H9 (cell line): ENCODE data around the gene AP3S2. TPM values are rescaled to one million over a fixed set of nuclear protein-coding genes. Genes with fewer than 3 reads are reported as not detected.

Source experiments
- DNase-seq: peaks from one replicate; pipeline ENCODE4 v3.0.0-alpha.2; 2017
- H2AFZ ChIP-seq: one replicate; pipeline ENCODE4 v1.6.1; 2013; ENCODE audit warnings: mild to moderate bottlenecking, low read length, control low read depth, moderate library complexity
- H2AK5ac ChIP-seq: 2 replicates; pipeline ENCODE4 v1.6.1; 2013; ENCODE audit warnings: low read length, control low read depth, mixed read lengths; ENCODE audit not compliant: insufficient read length
- H2BK120ac ChIP-seq: one replicate; pipeline ENCODE4 v1.6.1; 2013; ENCODE audit warnings: low read depth, mild to moderate bottlenecking, low read length, control low read depth, inconsistent platforms; ENCODE audit not compliant: poor library complexity, severe bottlenecking
- H2BK12ac ChIP-seq: 2 replicates; pipeline ENCODE4 v1.6.1; 2013; ENCODE audit warnings: low read length, control low read depth, mixed read lengths, low read depth; ENCODE audit not compliant: insufficient read length
- H2BK15ac ChIP-seq: 2 replicates; pipeline ENCODE4 v1.6.1; 2013; ENCODE audit warnings: low read depth, low read length, control low read depth
- H2BK20ac ChIP-seq: one replicate; pipeline ENCODE4 v1.6.1; 2013; ENCODE audit warnings: low read depth, mild to moderate bottlenecking, low read length, control low read depth, inconsistent platforms; ENCODE audit not compliant: poor library complexity, severe bottlenecking
- H2BK5ac ChIP-seq: 2 replicates; pipeline ENCODE4 v1.6.1; 2013; ENCODE audit warnings: low read length, control low read depth, mixed read lengths; ENCODE audit not compliant: insufficient read length
- H3K14ac ChIP-seq: 2 replicates; pipeline ENCODE4 v1.6.1; 2013; ENCODE audit warnings: low read length, control low read depth; ENCODE audit not compliant: insufficient read depth
- H3K18ac ChIP-seq: 2 replicates; pipeline ENCODE4 v1.6.1; 2013; ENCODE audit warnings: low read depth, mild to moderate bottlenecking, mixed read lengths, low read length, control low read depth; ENCODE audit not compliant: insufficient read length
- H3K23ac ChIP-seq: 2 replicates; pipeline ENCODE4 v1.6.1; 2013; ENCODE audit warnings: low read length, control low read depth, mixed read lengths, low read depth; ENCODE audit not compliant: insufficient read length
- H3K23me2 ChIP-seq: 2 replicates; pipeline ENCODE4 v1.6.1; 2013; ENCODE audit warnings: low read depth, mild to moderate bottlenecking, mixed read lengths, low read length, control low read depth; ENCODE audit not compliant: insufficient read length, poor library complexity, severe bottlenecking
- H3K27ac ChIP-seq: 2 replicates; pipeline ENCODE4 v1.5.1; 2013; ENCODE audit warnings: low read length, control low read depth, mixed read lengths, low read depth; ENCODE audit not compliant: insufficient read length
- H3K27me3 ChIP-seq: 2 replicates; pipeline ENCODE4 v1.6.1; 2013; ENCODE audit warnings: low read length, control low read depth, inconsistent platforms; ENCODE audit not compliant: insufficient read depth
- H3K4ac ChIP-seq: 2 replicates; pipeline ENCODE4 v1.6.1; 2013; ENCODE audit warnings: low read depth, mild to moderate bottlenecking, control low read depth, inconsistent platforms, low read length, moderate library complexity
- H3K4me1 ChIP-seq: 2 replicates; pipeline ENCODE4 v1.6.1; 2013; ENCODE audit warnings: low read length, control low read depth, inconsistent platforms; ENCODE audit not compliant: insufficient read depth
- H3K4me2 ChIP-seq: 2 replicates; pipeline ENCODE4 v1.6.1; 2013; ENCODE audit warnings: low read length, control low read depth, mixed read lengths; ENCODE audit not compliant: insufficient read length, insufficient read depth
- H3K56ac ChIP-seq: 2 replicates; pipeline ENCODE4 v1.6.1; 2013; ENCODE audit warnings: low read depth, mild to moderate bottlenecking, mixed read lengths, low read length, control low read depth; ENCODE audit not compliant: insufficient read length
- H3K79me1 ChIP-seq: 2 replicates; pipeline ENCODE4 v1.6.1; 2013; ENCODE audit warnings: low read depth, mild to moderate bottlenecking, moderate library complexity, low read length, control low read depth, inconsistent platforms; ENCODE audit not compliant: insufficient read depth, poor library complexity, severe bottlenecking
- H3K79me2 ChIP-seq: 2 replicates; pipeline ENCODE4 v1.6.1; 2013; ENCODE audit warnings: low read length, control low read depth, inconsistent platforms; ENCODE audit not compliant: insufficient read depth
- H3K9ac ChIP-seq: 2 replicates; pipeline ENCODE4 v1.6.1; 2013; ENCODE audit warnings: low read length, control low read depth, mixed read lengths; ENCODE audit not compliant: insufficient read length; ENCODE audit errors: extremely low read depth
- H3K9me3 ChIP-seq: one replicate; pipeline ENCODE4 v1.6.1; 2013; ENCODE audit warnings: low read depth, low read length, inconsistent platforms; ENCODE audit not compliant: control insufficient read depth
- H3T11ph ChIP-seq: one replicate; pipeline ENCODE4 v1.6.1; 2013; ENCODE audit warnings: mild to moderate bottlenecking, low read length, control low read depth, inconsistent platforms
- H4K20me1 ChIP-seq: one replicate; pipeline ENCODE4 v1.6.1; 2013; ENCODE audit not compliant: control insufficient read depth, insufficient read length, insufficient read depth
- H4K5ac ChIP-seq: 2 replicates; pipeline ENCODE4 v1.6.1; 2013; ENCODE audit warnings: low read depth, mild to moderate bottlenecking, mixed read lengths, low read length, control low read depth; ENCODE audit not compliant: insufficient read length
- H4K8ac ChIP-seq: replicated peaks from 2 replicates; pipeline ENCODE4 v1.6.1; 2013; ENCODE audit warnings: low read length, control low read depth, mixed read lengths, low read depth; ENCODE audit not compliant: insufficient read length
- H4K91ac ChIP-seq: 2 replicates; pipeline ENCODE4 v1.6.1; 2013; ENCODE audit warnings: low read depth, mild to moderate bottlenecking, moderate library complexity, mixed read lengths, low read length, control low read depth; ENCODE audit not compliant: insufficient read length
- H3K27ac Mint-ChIP-seq, 3 experiments: 2 replicates in 2 of 3; 3 replicates in 1 of 3; pipeline ENCODE4 v1.8.0; 2020 to 2021; ENCODE audit warnings: mixed read lengths in 3 of 3, mild to moderate bottlenecking in 1 of 3, moderate library complexity in 1 of 3
- H3K27me3 Mint-ChIP-seq: 2 replicates; pipeline ENCODE4 v1.8.0; 2021; ENCODE audit warnings: low read depth, mild to moderate bottlenecking, moderate library complexity, mixed read lengths
- H3K36me3 Mint-ChIP-seq, 3 experiments: 2 replicates in 2 of 3; 3 replicates in 1 of 3; pipeline ENCODE4 v1.8.0; 2020 to 2021; ENCODE audit warnings: low read depth in 3 of 3, mixed read lengths in 3 of 3; ENCODE audit not compliant: insufficient read depth in 1 of 3
- H3K4me1 Mint-ChIP-seq, 2 experiments: 2 replicates each; pipeline ENCODE4 v1.8.0; 2020; ENCODE audit warnings: mixed read lengths in 2 of 2
- H3K4me3 Mint-ChIP-seq, 2 experiments: 2 replicates in 1 of 2; 3 replicates in 1 of 2; pipeline ENCODE4 v1.8.0; 2020 to 2021; ENCODE audit warnings: mild to moderate bottlenecking in 2 of 2, mixed read lengths in 2 of 2, moderate library complexity in 1 of 2
- H3K9me3 Mint-ChIP-seq, 2 experiments: 2 replicates in 1 of 2; 3 replicates in 1 of 2; pipeline ENCODE4 v1.8.0; 2020; ENCODE audit warnings: mild to moderate bottlenecking in 2 of 2, mixed read lengths in 2 of 2, moderate library complexity in 1 of 2
- CTCF ChIP-seq: fragments of 200-600 bp; sonication (generic); conservative IDR thresholded peaks from 3 replicates; pipeline ENCODE4 v1.8.0; 2021; ENCODE audit warnings: antibody characterized with exemption, mild to moderate bottlenecking
- WGBS: extraction: QIAGEN DNeasy Blood & Tissue Kit; methylation state at CpG from one replicate; pipeline ENCODE4 v1.1.7; 2013; ENCODE audit warnings: missing lambda C conversion rate, low lambda C conversion rate, mixed read lengths; ENCODE audit not compliant: insufficient read length; ENCODE audit errors: extremely low coverage; 5-methylcytosine and 5-hydroxymethylcytosine counted together
- total RNA-seq: library from RNA; stranded (reverse); gene quantifications from 2 replicates; pipeline ENCODE4 v1.2.1, GENCODE V29; 2021

Gene AP3S2
- total RNA-seq, 1 experiment from 2014 or later, result 33.9 TPM

- H4K5ac ChIP-seq, result no peak overlapping the region
- TF ChIP-seq CTCF, result no peak
- H2BK5ac ChIP-seq, result no peak overlapping the region
- Mint-ChIP-seq H3K27me3 (peaks cover 43% of the 10 kb centered on the region), H3K27ac (no peak overlapping the region; a peak in 1 of 7 replicates), H3K4me1 (peaks cover 6 to 16% of the 10 kb centered on the region in 2 experiments; a peak in 3 of 4 replicates), H3K36me3 (peaks cover 0 to 11% (median 0%) of the 10 kb centered on the region in 3 experiments; a peak in 2 of 7 replicates), H3K4me3 (no peak overlapping the region), H3K9me3 (peaks cover 13 to 17% of the 10 kb centered on the region in 2 experiments)
- no peak overlapping the region for H3K18ac ChIP-seq
- peaks cover 14% of the 10 kb centered on the region; the same call in 1 of the 2 replicates for H3K27me3 ChIP-seq
- no peak overlapping the region for H2BK120ac ChIP-seq
- H2AK5ac ChIP-seq, result no peak overlapping the region
- H2BK12ac ChIP-seq, result no peak overlapping the region
- no peak for DNase-seq
- H2AFZ ChIP-seq, result no peak overlapping the region
- H3K4ac ChIP-seq, result no peak overlapping the region
- H4K8ac ChIP-seq, result no peak overlapping the region
- no peak overlapping the region for H4K91ac ChIP-seq
- H3K4me1 ChIP-seq, result no peaks in the 10 kb centered on the region
- no peak overlapping the region for H3T11ph ChIP-seq
- H3K14ac ChIP-seq, result no peak overlapping the region
- no peak overlapping the region for H3K4me2 ChIP-seq
- no peak overlapping the region for H3K23ac ChIP-seq
- H3K56ac ChIP-seq, result no peak overlapping the region
- no peaks in the 10 kb centered on the region for H3K79me2 ChIP-seq
- no CpG with 5 or more reads among the region's 7 CpGs for WGBS
- H4K20me1 ChIP-seq, result no peaks in the 10 kb centered on the region
- H3K23me2 ChIP-seq, result peaks cover 9% of the 10 kb centered on the region
- H2BK20ac ChIP-seq, result no peak overlapping the region
- no peaks in the 10 kb centered on the region for H3K79me1 ChIP-seq
- no peak overlapping the region for H2BK15ac ChIP-seq
- H3K9me3 ChIP-seq, result no peaks in the 10 kb centered on the region
- H3K9ac ChIP-seq, result no peak overlapping the region
- no peak overlapping the region for H3K27ac ChIP-seq
These were observed 80.9 kb downstream of the AP3S2 start for GRCh38 chr15:89812847-89813320.
